GM18870 (cell line): Measurements from ENCODE around the gene FANCM.
"Not testable (repeated sequence)": the region's sequence is repeated elsewhere in the genome, so short reads cannot be mapped to it uniquely, and the experiment has no call there.

Experiments
- ATAC-seq: cut with Tn5 transposase; IDR thresholded peaks from one replicate; pipeline ENCODE4 v1.9.1; 2021; ENCODE audit warnings: moderate library complexity; ENCODE audit not compliant: unreplicated experiment

The FANCM gene

GRCh38 chr14:45142083-45142482, 6.4 kb downstream of the FANCM start:
- ATAC-seq = not testable (repeated sequence)

DNA sequence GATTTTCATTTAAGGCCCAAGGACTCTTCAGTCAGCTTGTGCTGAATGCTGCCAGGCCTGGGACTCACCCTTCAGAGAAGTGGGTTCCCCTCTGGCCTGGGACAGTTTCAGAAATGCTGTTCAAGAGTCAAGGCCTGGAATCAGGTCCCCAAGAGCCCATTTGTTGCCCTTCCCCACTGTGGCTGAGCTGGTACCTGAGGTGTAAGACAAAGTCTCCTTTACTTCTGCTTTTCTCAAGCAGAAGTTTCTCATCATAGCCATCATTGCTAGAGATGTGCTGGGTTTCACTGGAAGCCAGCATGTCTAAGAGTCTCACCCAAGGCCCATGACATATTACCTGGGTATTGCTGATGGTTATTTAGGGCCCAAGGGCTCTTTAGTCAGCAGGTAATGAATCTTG, 8.9 kb downstream of the FANCM start:
- peak; percentile 44 for ATAC-seq

DNA sequence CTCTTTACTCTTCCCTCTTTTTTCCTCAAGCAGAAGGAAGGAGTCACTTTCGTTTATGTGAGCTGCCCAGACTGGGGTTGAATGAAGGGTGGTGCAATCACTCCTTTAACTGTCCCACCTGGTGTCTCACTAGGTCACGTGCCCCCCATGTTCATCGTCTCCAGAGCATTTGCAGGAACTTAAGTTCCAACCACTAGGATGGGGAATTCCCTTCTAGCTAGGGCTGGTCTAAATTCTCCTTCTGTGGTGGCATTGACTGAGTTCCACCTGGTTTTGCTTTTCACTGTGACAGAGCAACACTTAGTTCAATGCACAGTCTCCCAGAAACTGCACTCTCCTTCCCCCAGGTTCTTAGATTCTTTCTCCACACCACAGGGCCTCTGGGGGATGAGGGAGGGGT, 9.5 kb downstream of the FANCM start:
- ATAC-seq = peak; percentile 64

DNA sequence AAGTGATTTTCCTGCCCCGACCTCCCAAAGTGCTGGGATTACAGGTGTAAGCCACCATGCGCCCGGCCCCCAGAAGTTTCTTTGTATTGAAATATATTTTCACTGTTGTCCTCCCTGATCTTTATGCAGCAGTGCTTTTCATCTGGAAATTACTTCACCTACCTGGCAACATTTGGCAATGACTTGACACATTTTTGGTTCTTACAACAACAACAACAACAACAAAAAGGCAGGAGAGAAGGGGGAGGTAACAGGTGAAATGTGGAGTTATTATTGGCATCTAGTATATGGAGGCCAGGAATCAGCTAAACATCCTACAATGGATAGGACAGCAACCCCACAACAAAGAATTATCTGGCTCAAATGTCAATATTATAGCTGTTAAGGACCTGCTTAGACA, 13.9 kb downstream of the FANCM start:
- no peak for ATAC-seq

- no peak for ATAC-seq
Measured at GRCh38 chr14:45150386-45150890, 14.7 kb downstream of the FANCM start.

- ATAC-seq = peak; percentile 75
Measured at GRCh38 chr14:45156067-45156466, 20.3 kb downstream of the FANCM start.

- ATAC-seq = no peak
Measured at GRCh38 chr14:45169906-45170305, 34.2 kb downstream of the FANCM start.

DNA sequence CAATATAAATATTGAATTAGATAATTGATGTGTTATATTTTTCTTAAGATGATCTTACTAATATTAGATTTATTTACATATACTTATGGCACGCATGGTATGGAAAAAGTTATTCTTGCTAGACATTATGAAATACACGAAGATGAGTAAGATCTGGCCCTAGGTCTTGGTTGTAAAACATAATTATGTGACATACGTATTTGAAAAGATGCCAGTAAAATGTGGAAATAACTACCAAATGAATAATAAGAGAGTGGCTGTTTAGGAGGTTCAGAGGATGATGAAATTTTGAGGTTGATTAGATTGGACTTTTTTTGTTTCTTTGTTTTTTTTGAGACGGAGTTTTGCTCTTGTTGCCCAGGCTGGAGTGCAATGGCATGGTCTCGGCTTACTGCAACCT, 41.3 kb downstream of the FANCM start:
- no peak for ATAC-seq

GRCh38 chr14:45181329-45181728, 45.6 kb downstream of the FANCM start:
- ATAC-seq = no peak

- ATAC-seq = no peak
Measured at GRCh38 chr14:45181806-45182205, 46.1 kb downstream of the FANCM start.

DNA sequence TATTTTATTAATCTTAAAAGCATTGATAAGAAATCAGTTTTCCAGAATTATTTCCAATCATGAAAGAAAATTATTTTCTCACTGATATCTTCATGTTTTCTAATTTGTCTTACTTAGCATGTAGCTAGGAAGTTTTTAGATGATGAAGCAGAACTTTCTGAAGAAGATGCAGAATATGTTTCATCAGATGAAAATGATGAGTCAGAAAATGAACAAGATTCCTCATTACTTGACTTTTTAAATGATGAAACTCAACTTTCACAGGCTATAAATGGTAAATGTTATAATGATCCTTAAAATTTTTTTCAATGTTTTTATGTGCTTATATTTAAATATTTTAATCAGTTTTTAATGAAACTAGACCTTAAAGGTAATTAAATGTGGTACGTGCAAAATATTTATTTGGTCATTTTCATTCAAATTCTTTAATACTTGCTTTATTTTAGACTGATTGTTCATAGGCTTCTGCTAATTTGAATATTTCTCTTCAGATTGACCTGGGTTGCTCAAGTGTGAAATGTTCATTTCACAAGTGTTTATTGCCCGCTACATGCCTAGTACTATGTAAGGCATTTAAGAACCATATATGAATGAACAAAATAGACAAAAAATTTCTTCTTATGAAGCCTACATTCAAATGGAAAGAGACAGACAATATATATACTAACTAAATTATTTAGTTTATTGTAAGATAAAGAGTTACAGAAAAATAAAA, 49.5 kb downstream of the FANCM start:
- ATAC-seq = no peak

DNA sequence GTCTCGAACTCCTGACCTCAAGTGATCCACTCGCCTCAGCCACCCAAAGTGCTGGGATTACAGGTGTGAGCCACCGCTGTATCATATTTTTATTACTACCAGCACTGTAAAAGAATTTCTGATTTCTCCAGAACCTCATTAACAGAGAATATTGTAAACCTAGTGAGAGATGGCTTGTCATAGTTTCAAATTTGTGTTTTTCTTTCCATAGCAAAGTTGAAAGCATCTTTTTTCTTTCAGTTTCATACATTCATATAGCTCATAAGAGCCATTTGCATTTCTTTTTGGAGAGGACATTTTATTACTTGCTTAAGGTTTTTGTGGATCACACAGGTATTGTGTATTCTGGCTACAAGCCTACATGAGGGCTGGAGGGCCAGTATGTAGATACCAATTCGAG, 59.2 kb downstream of the FANCM start:
- peak; percentile 67 for ATAC-seq

DNA sequence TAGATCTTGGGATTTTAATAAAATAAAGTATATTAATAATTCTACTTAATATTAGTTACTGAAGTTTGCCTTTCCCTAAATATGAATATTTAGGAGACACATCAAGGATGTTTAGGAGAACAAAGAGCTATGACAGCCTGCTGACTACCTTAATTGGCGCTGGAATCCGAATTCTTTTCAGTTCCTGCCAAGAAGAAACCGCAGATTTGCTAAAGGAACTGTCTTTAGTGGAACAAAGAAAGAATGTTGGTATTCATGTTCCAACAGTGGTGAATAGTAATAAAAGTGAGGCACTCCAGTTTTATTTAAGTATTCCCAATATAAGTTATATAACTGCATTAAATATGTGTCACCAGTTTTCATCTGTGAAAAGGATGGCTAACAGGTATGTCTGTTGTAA, 62.8 kb downstream of the FANCM start:
- ATAC-seq = no peak

- no peak for ATAC-seq
Measured at GRCh38 chr14:45199230-45199629, 63.5 kb downstream of the FANCM start.

DNA sequence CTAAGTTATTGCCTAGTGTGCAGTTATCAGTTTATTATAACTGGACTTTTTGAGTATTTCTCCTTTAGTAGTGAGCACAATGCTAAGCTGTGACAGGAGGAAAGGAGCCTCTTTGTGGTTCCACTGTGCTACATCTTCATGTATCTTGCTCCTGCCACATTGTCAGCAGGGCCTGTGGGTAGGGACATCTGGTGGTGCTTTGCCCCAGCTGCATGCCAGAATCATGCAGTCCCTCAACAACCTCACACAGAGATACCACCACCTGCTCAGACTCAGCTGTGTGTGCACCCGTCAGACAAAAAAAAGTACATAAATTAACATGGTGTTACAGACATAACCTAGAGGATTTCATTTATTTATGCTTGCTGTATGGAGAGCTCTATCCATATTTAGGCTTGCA, 66.2 kb downstream of the FANCM start:
- ATAC-seq = no peak

- no peak for ATAC-seq
Measured at GRCh38 chr14:45204241-45204640, 68.5 kb downstream of the FANCM start.

- ATAC-seq = no peak
Measured at GRCh38 chr14:45210159-45210558, 74.4 kb downstream of the FANCM start.

- ATAC-seq = no peak
Measured at GRCh38 chr14:45211295-45211694, 75.6 kb downstream of the FANCM start.

- no peak for ATAC-seq
Measured at GRCh38 chr14:45212231-45212630, 76.5 kb downstream of the FANCM start.

- ATAC-seq = not testable (repeated sequence)
Measured at GRCh38 chr14:45213716-45214115, 78.0 kb downstream of the FANCM start.

DNA sequence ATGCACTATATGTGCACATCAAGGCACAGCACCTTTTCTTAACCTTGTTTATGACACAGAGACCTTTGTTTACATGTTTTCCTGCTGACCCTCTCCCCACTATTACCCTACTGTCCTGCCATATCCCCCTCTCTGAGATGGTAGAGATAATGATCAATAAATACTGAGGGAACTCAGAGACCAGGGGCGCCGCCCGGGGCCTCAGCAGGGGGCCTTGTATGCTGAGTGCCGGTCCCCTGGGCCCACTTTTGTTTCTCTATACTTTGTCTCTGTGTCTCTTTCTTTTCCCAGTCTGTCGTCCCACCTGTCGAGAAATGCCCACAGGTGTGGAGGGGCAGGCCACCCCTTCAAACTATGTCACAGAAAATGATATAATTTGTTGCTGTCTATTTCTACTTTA, 78.6 kb downstream of the FANCM start:
- not testable (repeated sequence) for ATAC-seq

DNA sequence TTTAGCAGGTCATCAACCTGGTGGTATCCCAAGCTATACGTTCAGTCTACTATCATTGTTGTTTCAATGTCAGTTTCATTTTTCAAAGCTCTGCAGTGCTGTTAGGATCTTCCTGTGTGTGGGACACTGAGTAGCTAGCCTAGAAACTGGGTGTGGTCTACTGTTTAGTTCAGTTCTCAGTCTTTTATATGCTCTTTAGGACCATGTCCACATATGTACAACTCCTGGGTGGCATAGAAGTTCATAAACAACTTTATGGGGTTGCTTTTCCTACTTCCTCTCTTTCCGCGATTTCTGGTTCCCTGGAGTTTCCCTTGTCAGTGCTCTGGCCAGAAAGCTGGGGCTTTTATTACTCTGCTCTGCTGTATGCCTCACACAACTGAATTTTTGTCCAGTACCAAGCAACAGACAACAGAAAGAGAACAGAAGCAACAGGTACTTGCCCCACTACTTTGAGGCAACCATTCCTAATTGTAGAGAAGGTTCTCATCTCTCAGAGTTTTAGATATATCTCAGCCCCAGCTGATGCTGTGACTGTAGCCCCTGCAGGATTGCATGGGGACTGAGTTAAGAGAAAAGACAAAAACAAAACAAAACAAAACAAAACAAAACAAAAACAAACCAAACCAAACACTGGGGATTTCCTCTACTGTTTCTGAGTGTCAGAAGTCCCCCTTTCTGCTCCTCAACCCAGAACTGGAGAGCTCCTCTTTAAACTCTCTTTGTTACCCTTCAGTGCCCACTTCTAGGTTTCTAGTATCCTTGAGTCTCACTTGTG, 86.9 kb downstream of the FANCM start:
- ATAC-seq = peak; percentile 47
